ENCODE results near the gene KCNIP4. TPM values are rescaled to one million over a fixed set of nuclear protein-coding genes. Genes with fewer than 3 reads are reported as not detected.

Gene KCNIP4
- total RNA-seq, 4 donors from 2014 or later, result not detected

DNA sequence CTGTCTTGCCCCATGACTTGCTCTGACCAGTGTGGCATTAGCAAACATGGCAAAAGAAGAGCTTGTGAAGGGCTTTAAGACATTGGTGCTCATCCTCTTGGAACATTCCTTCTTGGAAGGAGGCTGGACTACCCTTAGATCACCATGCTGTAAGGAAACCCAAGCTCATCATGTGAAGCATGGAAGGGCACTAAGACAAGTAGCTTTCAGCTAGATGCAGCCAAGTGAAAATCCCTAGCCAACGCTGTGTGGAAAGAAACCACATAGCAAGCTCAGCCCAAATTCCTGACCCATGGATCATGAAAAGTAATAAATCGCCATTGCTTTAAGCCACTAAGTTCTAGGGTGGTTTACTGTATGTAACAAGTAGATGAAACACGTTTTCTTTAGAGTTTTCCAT lies 1260.7 kb downstream of the KCNIP4 start:
- DNase-seq (ENCODE audit: low spot score in 2 of 2), result no peak
- Histone ChIP-seq H3K27ac (no peak overlapping the region), H3K4me1 (peaks cover 0 to 8% (median 2%) of the 10 kb centered on the region in 4 donors), H3K27me3 (no peaks in the 10 kb centered on the region), H3K4me3 (no peak overlapping the region), H3K9me3 (no peaks in the 10 kb centered on the region), H3K36me3 (no peaks in the 10 kb centered on the region)
- WGBS, 2 donors, result 56 to 63% methylated on average over 3 of the region's 3 CpGs
- TF ChIP-seq EP300 (IDR thresholded peaks at IDR 0.05), result no peak
- TF ChIP-seq, protein P1, sequence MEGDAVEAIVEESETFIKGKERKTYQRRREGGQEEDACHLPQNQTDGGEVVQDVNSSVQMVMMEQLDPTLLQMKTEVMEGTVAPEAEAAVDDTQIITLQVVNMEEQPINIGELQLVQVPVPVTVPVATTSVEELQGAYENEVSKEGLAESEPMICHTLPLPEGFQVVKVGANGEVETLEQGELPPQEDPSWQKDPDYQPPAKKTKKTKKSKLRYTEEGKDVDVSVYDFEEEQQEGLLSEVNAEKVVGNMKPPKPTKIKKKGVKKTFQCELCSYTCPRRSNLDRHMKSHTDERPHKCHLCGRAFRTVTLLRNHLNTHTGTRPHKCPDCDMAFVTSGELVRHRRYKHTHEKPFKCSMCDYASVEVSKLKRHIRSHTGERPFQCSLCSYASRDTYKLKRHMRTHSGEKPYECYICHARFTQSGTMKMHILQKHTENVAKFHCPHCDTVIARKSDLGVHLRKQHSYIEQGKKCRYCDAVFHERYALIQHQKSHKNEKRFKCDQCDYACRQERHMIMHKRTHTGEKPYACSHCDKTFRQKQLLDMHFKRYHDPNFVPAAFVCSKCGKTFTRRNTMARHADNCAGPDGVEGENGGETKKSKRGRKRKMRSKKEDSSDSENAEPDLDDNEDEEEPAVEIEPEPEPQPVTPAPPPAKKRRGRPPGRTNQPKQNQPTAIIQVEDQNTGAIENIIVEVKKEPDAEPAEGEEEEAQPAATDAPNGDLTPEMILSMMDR (IDR thresholded peaks at IDR 0.05), result no peak
- no peak for TF ChIP-seq POLR2A (IDR thresholded peaks at IDR 0.05)

DNA sequence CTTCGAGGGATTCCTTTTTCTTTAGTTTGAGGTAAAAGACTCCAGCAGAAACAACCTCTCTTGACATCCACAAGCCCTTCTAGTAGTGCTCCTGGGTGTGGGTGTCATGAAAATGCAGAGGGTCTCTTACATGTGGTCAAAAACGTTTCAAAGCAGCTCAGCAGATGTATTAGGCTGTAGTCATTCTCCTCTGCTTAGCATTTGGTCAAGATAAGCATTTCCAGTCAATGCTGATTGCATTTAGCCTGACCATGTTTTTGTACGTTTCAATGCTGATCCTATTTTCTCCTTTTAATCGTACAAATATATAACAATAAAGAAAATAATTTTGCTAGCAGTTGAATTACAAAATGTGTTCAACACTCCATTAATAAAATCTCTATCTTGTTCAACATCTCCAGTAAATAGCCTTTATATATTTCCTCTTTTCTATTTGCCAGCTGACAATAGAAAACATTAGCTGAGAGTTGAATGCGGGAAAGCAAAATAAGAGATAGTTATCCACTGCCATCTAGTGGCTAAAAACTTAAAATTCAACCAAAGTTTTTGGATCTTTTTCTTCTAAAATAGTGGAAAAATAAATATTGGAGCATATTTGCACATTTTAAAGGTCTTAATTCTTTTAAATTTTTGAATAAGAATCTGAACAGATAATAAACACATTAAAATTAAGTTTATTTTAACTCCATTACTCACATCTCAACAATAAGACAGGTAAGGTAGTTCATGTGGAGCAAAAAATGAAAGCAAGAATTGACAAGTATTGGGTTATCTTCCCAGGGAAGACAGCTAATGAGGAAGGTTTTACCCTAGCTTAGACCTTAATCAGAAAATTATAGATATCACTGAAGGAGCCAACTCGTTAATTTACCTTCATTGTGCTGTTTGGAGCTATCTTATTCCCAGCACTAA lies 1263.5 kb downstream of the KCNIP4 start:
- DNase-seq (ENCODE audit: low spot score in 2 of 2), result no peak
- H3K9me3 ChIP-seq, result no peaks in the 10 kb centered on the region
- TF ChIP-seq, protein P1 (IDR thresholded peaks at IDR 0.05), result peak; percentile 42 to 71 (median 60)
- TF ChIP-seq EP300 (IDR thresholded peaks at IDR 0.05), result no peak
- H3K4me3 ChIP-seq, result no peak overlapping the region
- H3K36me3 ChIP-seq, result no peaks in the 10 kb centered on the region
- H3K27me3 ChIP-seq, result no peaks in the 10 kb centered on the region
- no peak overlapping the region for H3K27ac ChIP-seq
- WGBS, 2 donors, result 24 to 28% methylated on average over 6 of the region's 6 CpGs
- peaks cover 0 to 8% (median 2%) of the 10 kb centered on the region in 4 donors for H3K4me1 ChIP-seq

DNA sequence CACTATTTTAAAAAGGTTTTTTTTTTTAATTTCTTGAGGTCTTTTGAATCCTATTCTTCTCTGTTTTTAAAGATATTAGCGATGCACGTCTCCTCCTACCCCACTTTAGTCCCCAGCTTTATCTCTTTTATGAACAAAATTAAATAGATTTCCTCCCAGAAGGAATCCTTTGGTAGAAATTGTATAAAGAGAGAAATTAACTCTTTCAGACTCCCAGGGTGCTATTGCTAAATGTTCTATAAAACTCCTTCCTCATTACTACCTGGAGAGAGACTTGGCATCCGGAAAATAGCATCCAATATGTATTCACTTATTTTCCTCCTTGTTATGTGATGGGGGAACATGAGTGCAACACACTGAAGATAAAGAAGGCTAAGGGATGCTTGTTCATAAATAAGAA lies 1264.8 kb downstream of the KCNIP4 start:
- H3K27ac ChIP-seq, result no peak overlapping the region
- no peak overlapping the region for H3K4me3 ChIP-seq
- DNase-seq (ENCODE audit: low spot score in 2 of 2), result no peak
- no peaks in the 10 kb centered on the region for H3K27me3 ChIP-seq
- H3K9me3 ChIP-seq, result no peaks in the 10 kb centered on the region
- H3K4me1 ChIP-seq, result peaks cover 0 to 8% (median 2%) of the 10 kb centered on the region in 4 donors
- H3K36me3 ChIP-seq, result no peaks in the 10 kb centered on the region
- TF ChIP-seq EP300 (IDR thresholded peaks at IDR 0.05) (no peak), POLR2A (IDR thresholded peaks at IDR 0.05) (no peak)
- TF ChIP-seq, protein P1 (IDR thresholded peaks at IDR 0.05), result no peak
- 92 to 93% methylated on average over 3 of the region's 3 CpGs for WGBS, 2 donors

DNA sequence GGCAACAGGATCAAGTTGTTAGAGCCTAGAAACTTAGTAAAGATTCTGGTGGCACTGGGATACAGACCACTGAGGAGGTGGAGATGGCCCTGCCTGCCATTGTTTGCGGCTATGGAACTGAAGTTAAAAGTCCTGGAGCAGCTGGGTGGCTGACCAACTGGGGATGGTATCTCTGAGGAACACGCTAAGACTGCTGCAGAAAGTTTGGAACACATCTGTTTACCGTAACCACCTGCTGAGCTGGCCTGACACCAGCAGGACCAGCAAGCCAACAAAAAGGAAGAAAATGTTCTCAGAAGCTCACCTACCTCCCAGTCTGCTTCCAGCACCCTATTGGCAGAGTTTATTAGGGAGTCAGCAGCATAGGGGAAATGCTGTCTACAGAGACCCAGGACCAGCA lies 1265.7 kb downstream of the KCNIP4 start:
- H3K27ac ChIP-seq, result no peak overlapping the region
- H3K4me1 ChIP-seq, result peaks cover 0 to 8% (median 2%) of the 10 kb centered on the region in 4 donors
- no peak overlapping the region for H3K4me3 ChIP-seq
- 72 to 84% methylated on average over 3 of the region's 3 CpGs for WGBS, 2 donors
- DNase-seq (ENCODE audit: low spot score in 2 of 2), result no peak
- TF ChIP-seq, protein P1 (IDR thresholded peaks at IDR 0.05), result no peak
- no peak for TF ChIP-seq EP300 (IDR thresholded peaks at IDR 0.05)
- TF ChIP-seq POLR2A (IDR thresholded peaks at IDR 0.05), result no peak
- H3K27me3 ChIP-seq, result no peaks in the 10 kb centered on the region
- H3K36me3 ChIP-seq, result no peaks in the 10 kb centered on the region
- no peaks in the 10 kb centered on the region for H3K9me3 ChIP-seq

DNA sequence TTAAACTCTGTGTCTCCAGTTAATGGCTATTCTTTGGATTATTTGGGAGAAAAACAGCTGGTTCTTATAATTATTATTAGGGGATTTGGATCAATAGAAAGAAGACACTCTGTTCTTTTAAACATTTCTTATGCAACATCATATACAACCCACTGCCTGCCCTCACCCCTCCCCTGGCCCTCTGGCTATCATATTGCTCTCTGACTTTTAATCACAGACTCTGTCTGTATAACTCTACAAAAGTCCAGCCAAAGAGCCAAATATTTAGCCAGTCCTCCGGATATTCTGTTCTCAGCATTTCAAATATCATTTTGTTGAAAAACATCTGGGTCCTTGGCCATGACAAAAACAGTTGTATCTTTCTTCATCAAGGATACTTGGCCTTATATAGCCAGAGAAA lies 1267.3 kb downstream of the KCNIP4 start:
- H3K9me3 ChIP-seq, result no peaks in the 10 kb centered on the region
- no peaks in the 10 kb centered on the region for H3K36me3 ChIP-seq
- no peak for DNase-seq (ENCODE audit: low spot score in 2 of 2)
- TF ChIP-seq EP300 (IDR thresholded peaks at IDR 0.05) (no peak), POLR2A (IDR thresholded peaks at IDR 0.05) (no peak)
- TF ChIP-seq, protein P1 (IDR thresholded peaks at IDR 0.05), result no peak
- H3K4me3 ChIP-seq, result no peak overlapping the region
- 19 to 22% methylated on average over 1 of the region's 1 CpG for WGBS, 2 donors
- H3K4me1 ChIP-seq, result peaks cover 0 to 8% (median 2%) of the 10 kb centered on the region in 4 donors
- H3K27me3 ChIP-seq, result no peaks in the 10 kb centered on the region
- no peak overlapping the region for H3K27ac ChIP-seq

Measured in tibial nerve (tissue), 4 donors.